Measurements from ENCODE around the gene FBXO38.
"Not testable (repeated sequence)": the region's sequence is repeated elsewhere in the genome, so short reads cannot be mapped to it uniquely, and the experiment has no call there.

The FBXO38 gene

DNA sequence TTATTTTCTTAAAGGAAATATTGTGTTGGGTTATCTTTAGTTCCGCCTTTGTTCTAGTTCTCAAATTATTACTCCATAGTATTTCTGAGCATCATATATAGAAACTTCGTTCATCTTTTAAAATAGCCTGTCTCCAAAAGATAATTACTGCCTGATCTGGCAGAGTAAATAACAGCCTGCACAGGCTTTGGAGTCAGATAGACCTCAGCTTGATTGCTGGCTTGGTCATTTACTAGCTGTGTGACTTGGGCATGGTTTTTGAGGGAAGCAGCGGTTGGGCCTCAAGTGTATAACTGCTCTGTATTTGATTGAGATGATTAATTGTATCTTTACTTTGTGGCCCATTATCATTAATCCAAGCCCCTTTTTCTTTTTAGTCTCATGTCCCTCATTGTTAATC, 50.1 kb downstream of the FBXO38 start:
- DNase-seq = no peak

DNA sequence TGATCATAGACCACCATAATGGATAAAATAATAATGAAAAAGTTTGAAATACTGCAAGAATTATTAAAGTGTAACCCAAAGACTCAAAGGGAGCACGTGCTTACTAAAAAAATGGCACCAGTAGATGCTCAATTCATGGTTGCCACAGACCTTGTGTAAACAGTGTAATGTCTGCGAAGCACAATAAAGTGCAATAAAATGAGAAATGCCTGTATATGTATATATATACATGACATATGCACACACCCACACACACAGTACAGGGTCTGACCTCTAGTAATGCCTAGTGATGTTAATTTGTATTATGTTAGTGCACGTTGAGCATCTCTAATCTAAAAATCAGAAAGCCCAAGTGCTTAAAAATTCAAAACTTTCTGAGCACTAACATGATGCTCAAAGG, 52.3 kb downstream of the FBXO38 start:
- DNase-seq = no peak

DNA sequence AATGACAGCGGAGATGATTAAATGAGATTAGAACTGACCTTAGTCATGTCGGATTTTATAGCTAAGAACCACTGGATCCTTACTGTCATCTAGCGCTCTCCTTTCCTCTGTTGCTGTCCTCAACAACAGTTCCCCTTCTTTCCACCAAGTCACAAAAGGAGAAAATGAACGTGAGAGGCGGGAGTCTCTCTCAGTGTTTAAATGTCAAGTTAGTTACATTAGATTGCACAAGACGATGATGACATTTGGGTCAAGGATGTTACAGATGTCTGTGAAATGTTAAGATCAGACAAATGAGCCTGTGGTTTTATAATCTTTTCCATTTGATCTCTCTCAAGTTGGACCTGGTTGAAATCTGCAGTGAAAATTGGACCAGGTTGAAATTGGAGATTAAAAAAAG, 53.5 kb downstream of the FBXO38 start:
- DNase-seq = no peak

DNA sequence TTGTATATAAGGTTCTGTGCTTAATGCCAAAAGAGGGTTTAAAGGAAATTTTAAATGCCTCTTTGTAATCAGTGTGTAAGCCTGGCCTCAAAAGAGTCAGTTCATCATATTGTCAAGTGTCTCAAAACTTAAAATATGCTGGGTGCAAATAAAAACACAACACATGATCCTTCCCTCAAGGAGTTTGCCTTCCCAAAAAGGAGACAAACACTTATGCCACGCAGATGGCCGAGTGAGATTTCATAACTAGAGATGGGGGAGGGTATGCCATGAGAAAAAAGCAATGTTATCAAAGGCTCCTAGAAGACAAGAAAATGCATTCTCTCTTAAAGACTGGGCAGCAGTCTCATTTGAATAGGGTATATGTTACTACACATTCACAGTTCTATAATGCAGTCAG, 55.2 kb downstream of the FBXO38 start:
- DNase-seq = no peak

DNA sequence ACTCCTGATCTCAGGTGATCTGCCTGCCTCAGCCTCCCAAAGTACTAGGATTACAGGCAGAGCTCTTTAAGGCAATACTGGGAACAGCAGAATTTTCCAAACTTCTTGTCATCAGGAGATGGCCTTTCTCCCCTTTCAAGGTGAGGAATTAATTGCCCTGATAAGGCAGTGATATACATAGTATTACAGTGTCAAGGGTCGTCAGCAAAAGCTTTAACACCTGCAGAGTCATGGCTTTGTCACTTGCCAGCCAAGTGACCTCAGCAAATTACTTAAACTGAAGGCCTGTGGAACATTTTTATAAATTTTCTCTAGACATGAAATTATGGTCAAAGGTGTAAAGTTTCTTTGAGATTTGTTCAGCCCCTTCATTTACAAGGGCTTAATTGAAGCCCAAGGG, 59.5 kb downstream of the FBXO38 start:
- DNase-seq = no peak

DNA sequence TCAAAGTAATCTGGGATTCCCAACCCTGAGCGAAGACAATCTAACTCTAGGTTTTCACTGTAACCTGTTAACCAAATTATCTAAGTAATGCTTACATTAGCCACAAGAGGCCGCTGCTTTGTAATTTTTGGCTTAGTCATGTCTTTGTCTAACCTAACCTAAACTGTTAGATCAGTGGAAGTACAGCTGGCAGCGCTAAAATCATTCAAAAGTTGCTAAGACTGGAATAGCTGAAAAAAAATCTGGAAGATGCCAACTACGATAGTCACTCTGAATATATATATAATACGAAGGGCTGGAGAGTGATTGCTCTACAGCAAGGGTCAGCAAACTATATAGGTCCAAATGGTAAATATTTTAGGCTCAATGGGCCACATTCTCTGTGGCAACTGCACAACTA, 60.2 kb downstream of the FBXO38 start:
- DNase-seq = peak; percentile 39

DNA sequence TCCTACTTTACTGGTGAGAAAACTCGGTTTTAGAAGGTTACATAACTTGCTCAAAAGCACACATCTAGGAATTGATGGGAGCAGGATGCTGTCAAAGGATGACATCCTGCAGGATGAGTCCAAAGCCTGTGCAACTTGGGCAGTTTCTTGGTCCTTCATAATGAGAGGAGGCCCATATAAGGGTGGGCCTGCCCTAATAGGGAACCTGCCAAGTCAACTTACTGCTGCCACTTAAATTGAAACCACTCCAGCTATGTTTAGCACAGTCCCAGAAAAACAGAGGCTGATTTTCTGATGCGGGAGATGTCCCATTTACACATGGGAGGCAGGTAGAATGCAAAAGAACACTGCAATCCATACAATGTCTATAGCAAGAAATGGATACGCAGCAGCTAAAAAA, 61.8 kb downstream of the FBXO38 start:
- no peak for DNase-seq

DNA sequence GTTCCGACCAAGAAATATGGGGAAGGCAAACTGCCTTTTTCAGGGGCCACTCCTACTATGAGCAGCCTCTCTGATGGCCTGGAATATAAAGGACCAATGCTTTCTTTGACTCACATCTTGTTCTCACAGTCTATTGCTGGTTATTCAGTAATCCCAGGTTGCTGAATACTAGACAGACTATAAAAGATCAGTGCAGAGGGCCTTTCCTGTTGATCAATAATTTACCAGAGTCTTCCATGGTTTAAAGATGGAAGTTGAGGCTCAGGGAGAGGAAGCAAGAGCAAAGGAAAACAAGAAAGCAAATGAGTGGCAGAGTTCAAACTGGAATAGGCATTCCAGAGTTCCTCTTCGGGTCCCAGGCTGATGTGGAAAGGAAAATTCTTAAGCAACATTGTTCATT, 62.9 kb downstream of the FBXO38 start:
- no peak for DNase-seq

DNA sequence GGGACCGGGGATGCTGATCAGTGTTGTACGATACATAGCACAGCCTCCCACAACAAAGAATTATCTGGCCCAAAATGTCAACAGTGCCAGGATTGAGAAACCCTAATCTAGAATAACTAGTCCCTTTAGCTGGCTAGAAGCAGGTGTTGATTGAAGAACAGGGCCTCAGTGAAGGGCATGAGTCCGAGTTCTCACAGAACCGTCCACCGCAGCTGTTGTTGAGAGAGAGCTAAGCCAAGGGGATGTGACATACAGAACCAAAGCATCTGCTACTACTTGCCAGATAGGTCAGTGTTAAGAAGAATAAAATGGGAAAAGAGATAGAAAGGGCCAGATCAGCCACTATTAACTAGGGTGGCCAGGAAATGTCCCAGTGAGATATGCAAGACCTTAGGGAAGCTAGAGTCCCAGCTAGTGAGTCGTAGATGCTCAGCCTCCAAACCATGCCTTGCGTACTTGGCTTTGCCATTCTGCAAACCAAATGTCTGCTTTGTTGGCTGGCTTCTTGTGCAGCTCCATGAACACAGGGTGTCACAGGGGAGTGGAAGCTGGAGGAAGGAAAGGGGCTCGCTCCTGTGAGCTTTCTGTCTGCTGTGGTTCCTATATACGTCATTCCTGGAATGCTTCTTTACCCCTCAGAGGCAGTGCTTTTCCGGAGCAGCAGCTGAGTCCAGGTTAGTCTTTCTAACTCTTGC, 68.9 kb downstream of the FBXO38 start:
- no peak for DNase-seq

DNA sequence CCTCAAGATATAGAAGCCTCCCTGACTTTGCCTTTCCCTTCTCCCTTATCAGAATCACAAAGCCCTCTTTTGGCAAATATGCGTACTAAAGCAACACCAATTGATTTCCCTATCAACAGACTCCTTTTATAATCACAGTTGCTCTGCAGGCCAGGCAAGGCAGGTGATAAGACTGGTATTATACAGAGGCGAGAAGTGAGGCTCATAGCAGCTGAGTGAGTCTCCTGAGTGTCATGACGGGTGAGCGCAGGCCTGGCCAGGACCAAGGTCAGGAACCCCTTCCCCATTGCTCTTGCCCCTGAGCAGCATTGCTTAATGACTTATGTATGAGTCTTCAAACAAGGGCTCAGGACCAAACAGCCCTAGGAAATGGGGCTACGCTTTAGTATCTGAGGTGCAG, 70.8 kb downstream of the FBXO38 start:
- DNase-seq = no peak

DNA sequence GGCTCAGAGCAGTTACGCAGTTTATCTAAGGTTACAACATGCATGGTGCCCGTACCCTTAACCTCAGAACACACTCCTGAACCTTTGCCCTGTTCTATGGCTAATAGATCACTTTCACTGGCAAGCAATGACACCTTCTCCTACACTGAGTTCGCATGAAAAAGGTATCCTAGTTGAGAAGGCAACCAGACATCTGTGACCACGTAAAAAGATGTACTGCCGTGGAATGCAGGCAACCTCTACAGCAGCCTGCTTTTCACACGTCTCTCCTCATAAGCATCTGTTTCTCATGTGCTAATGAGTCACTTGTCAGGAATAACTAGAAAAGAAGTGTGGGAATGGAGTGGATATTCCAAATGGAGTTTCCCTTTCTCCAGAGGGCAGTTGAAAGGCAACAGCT, 71.4 kb downstream of the FBXO38 start:
- DNase-seq = no peak

DNA sequence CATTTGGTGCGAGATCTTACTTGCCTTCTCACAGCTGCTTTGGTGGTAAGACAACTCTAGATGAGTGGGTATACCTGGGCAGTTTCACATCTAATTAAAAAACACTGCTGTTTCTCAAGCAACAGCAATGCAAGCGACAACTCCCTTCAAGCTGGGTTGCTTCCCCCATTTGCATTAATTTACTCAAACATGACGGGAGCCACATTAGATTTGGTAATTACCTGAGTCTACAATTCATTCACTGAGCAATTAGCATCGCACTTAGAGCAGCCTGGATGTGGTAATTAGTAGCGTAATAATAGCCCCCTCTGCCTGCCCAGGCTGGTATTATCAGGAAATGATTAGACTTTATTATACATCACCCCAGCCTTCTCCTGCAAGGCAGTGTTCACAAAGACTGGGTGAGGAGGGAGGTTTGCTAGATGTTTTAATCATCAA, 73.4 kb downstream of the FBXO38 start:
- no peak for DNase-seq

DNA sequence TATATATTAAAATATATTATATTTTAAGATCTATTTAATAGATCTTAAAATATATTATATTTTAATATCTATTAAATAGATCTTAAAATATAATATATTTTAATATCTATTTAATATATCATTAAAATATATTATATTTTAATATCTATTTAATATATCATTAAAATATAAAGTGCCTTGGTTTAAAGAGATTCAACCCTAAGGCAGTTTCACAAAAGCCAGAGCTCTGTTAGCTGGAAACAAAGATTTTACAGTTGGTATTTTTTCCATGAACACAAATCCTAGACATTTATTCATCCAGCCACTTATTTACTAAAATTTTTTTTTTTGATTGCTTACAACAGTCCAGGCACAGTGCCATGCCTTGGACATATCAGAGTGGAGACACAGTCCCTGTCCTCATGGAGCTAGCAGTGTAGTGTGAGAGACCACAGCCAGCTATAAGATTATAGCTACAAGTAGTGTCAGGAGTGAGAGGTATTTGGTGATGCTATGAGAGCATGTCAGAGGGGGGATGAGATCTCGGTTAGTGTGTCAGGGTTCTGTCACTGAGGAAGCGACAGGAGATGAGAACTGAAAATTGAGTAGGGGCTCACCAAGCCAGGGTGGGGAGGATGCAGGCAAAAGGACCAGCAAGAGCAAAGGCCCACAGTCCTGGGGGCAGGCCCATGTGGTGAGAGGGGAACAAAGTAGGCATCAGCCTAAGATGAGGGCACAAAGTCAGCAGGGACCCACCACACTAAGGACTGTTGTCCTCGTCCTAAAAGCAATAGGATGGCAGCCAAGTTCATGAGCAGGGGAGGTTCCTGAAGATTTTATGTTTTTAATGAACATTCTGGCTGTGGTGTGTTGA, 74.5 kb downstream of the FBXO38 start:
- no peak for DNase-seq

DNA sequence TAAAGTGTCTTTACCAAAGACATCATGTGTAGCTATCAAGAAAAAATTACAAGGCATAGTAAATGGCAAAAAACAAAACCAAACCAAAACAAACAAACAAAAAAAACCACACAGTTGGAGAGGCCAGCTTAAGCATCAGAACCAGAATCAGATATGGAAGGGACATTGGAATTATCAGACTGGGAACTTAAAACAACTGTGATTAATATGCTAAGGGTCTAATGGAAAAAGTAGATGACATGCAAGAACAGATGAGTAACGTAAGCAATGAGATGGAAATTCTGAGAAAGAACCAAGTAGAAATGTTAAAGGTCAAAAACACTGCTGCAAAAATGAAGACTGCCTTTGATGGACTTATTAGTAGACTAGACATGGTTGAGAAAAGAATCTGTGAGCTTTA, 75.9 kb downstream of the FBXO38 start:
- no peak for DNase-seq

DNA sequence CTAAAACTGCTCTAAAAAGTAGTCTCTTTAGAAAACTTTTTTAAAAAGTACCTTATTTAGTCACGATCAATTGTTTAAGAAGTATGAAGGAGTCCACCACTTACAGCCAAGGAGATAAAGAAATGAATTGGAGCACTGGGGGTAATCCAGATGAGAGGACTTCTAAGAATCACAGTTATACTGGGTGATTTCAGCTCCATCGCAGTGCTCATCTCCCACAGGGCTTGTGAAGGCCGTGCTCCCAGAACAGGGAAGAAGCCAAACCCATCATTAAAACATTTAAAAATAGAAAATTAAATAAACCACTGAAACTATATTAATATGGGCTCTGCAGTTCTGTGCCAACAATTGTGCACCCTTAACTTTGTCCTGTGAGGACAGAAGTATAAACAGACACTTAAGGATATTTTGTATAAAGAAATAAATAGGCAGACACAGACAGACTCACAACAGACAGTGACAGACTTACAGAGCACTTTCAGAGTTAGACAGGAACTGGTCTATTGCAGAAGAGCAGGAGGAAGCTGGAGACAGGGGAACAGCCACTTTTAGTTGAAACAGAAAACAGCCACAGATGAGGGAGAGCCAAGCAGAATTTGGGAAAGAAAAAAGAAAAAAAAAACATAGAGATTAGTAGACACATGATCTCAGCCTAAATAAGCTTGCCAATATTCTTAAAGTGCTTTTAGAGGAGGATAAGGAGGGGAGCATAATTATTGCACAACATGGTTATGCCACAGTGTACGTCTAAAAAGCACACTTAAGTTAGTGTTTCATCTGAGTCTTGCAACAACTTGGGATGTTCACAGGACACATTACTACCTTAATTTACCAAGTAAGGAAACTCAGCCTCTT, 81.8 kb downstream of the FBXO38 start:
- DNase-seq = no peak

DNA sequence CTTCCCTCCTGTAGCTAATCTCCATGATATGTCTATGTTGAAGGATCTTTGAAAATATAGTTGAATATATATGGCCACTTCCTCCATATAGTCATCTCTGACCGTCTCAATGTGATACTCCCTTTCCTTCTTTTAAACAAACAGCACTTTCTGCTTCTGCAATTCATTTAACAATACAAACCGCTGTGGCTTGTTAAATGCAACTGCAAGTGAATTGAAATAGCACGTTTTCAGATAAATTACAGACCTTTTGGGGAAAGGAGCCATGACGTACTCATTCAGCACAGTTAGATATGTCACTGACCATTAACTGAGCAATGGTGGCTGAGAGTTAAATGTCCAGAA, 82.5 kb downstream of the FBXO38 start:
- no peak for DNase-seq

DNA sequence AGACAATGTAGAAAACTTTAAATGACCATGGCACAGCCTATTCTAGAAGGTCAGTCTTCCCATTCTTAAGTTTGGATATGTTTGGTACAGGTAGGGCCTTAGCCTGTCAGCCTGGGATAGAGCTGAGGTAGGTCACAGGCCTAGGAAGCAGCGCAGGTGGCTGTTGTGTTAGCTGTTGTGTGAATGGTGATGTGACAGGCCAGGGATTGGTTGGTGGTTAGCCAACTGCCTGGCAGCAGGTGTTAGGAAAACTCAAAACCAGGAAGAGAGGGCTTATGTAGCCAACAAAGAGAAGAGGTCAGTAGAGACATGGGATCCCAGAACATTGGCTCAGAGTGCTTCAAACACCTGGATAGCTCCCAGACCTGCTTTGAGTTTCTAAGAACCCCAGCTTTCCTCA, 84.2 kb downstream of the FBXO38 start:
- no peak for DNase-seq

DNA sequence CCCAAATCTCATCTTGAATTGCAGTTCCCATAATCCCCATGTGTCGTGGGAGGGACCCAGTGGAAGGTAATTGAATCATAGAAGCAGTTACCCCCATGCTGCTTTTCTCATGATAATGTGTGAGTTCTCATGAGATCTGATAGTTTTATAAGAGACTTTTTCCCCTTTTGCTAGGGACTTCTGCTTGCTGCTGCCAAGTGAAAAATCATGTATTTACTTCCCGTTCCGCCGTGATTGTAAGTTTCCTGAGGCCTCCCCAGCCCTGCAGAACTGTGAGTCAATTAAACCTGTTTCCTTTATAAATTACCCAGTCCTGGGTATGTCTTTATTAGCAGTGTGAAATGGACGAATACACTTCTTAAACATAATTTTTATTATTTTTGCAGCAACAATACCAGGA, 85.0 kb downstream of the FBXO38 start:
- not testable (repeated sequence) for DNase-seq

DNA sequence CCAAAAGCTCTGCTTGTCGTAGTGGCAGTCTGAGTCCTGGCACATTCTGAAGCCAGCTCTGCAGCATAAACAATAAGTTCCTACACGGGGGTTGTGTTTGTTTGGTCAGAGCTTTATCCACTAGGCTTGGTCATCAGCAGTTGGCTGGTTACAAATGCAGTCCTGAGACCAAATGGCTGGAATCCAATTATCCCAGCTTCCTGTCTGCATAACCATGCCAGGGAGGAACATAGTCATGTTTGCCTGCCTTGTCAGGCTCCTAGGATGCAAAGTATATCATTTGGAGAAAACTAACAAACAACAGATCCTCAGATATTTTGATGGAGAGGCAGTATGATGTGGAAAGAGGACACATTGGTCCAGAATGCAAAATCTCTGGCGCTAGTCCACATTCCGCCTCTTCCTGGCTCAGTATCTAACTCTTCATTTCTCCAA, 85.8 kb downstream of the FBXO38 start:
- peak; percentile 12 for DNase-seq

DNA sequence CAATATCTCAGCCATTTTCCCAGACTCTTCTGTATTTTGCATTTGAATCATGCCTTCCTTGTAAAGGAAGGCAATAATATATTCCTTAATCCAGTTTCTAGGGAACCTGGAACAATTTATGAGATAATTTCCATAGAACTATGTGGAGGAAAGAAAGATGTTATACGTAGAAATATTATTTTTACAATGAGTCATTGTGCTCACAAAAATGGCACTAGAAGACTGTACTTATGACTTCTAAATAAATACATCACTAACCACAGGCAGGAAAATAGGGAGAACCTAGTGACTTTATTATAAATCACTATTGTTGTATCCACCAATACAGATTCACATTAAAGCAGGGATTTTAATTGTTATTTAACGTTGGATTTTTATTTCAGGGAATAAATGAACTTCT, 87.6 kb downstream of the FBXO38 start:
- no peak for DNase-seq

DNA sequence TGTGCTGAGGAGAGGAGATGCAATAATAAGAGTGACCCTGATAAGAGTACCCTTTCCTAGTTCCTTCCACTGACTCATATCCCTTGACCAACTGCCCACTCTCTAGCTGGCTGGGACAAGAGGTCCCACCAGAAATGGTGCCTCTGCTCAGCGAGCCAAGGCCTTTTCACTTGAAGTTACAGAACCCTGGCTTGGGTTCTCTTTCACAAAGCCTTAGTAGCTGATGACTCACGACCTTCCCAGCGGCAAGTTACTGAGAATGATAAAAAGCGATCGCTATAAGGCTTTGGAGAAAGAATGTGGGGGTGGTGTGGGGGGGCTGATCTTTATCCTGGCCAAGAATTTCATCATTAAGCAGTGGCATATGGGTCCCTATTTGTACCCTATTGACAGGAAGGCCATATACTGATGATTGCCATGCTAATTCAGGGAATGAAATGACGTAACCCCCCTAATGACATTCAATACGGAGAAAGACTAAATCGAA, 90.3 kb downstream of the FBXO38 start:
- no peak for DNase-seq

DNA sequence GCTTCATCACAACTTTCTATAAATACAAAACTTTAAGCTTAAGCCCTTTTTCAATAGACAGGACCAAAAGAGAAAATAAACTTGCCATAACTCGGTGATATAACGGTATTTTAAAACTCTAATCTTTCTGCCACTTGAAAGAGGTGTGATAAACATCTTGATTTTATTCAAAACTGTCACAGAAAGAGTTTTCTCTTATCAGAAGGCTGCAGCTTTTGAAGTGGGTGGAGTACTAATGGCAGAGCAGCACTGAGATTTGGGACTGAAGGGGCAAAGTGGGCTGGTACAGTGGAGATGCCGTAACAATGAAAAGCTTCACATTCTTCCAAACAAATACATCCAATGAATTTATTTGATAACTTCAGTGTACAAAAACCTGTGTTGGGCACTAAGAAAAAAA, 92.5 kb downstream of the FBXO38 start:
- DNase-seq = no peak

DNA sequence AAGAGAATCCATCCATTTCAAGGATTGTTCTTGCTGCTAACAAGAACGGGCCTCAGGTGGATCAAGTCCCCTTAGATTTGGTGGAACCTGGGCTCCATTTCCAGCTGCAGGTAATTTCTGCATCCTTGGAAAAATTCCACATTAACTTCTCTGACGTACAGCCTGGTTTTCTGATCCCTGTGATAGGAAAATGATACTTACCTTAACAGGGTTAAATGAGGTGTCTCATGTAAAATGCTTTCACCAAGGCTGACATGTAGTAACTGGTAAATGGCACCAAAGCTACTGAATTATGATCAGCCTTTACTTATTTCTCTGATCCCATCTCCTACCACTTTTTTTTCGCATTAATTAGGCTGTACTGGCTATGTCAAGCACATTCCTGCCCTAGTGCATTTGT, 93.7 kb downstream of the FBXO38 start:
- no peak for DNase-seq

DNA sequence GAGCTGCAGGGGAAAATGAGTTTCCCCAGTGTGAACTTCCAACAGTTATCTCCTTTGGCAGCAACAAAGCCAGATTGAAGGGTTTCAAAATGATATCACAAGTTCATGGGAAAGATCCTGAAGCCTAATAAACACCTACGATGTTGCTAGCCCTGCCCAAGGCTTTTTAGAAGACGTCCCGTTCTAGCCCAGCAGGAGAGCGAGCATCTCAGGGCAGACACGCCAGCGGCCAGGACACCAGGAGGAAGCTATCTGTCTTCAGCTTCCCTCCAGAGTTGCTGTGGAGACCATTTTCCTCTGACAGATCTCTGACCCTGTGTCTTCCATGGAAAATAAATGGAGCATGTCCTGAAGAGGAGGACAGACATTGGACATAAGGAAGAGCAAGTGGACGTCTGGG, 98.4 kb downstream of the FBXO38 start:
- no peak for DNase-seq

All from amniotic stem cell (primary cell).